ENCODE results near the gene TBXAS1. TPM values are rescaled to one million over a fixed set of nuclear protein-coding genes. Genes with fewer than 3 reads are reported as not detected.

The TBXAS1 gene
- total RNA-seq, 1 donor from 2014 or later: 65.4 TPM

DNA sequence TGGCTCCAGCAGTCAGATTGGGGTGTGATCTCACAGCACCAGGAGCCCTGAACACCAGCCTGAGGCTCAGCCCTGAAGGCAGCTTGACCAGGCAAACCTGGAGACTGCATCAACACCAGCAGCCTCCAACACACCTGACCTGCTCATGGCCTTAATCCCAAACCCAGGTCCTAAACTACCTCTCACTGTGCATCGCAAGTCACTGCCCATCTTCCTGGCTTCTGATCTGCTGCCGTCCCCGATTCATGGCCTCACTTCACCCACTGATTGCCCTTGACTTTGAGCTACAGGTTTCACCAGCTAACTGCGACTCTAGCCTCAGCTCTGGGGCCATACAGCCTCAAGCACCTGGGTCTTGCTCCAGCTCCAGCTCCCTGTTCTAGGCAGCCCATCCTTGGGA lies 184.6 kb downstream of the TBXAS1 start:
- no peaks in the 10 kb centered on the region for H3K27me3 ChIP-seq
- no peak overlapping the region for H3K27ac ChIP-seq
- intact Hi-C loops (cut with DNase I): no loop called here
- no peaks in the 10 kb centered on the region for H3K4me1 ChIP-seq
- DNase-seq: peak; percentile 9
- ATAC-seq: no peak
- no peaks in the 10 kb centered on the region for H3K9me3 ChIP-seq
- no peaks in the 10 kb centered on the region for H3K36me3 ChIP-seq
- no peak overlapping the region for H3K4me3 ChIP-seq
- TF ChIP-seq, protein P1, sequence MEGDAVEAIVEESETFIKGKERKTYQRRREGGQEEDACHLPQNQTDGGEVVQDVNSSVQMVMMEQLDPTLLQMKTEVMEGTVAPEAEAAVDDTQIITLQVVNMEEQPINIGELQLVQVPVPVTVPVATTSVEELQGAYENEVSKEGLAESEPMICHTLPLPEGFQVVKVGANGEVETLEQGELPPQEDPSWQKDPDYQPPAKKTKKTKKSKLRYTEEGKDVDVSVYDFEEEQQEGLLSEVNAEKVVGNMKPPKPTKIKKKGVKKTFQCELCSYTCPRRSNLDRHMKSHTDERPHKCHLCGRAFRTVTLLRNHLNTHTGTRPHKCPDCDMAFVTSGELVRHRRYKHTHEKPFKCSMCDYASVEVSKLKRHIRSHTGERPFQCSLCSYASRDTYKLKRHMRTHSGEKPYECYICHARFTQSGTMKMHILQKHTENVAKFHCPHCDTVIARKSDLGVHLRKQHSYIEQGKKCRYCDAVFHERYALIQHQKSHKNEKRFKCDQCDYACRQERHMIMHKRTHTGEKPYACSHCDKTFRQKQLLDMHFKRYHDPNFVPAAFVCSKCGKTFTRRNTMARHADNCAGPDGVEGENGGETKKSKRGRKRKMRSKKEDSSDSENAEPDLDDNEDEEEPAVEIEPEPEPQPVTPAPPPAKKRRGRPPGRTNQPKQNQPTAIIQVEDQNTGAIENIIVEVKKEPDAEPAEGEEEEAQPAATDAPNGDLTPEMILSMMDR (IDR thresholded peaks at IDR 0.05): no peak

DNA sequence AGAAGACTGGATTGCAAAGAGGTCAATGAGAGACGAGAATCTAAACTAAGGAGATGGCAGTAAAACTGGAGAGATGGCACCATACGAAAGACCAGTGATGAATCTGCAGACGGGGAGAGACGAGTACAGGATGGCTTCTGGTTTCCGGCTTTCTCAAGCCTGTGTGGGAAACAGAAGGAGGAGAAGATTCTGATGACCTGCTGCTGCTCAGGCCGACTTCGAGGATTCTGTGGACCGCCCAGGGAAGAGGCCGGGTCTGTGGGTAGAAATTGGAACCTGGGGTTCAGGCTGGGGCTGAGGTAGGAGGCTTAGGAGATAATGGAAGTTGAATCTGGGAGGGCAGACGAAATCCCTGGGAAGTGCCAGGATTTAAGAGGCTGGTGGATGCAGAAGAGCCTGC lies 185.1 kb downstream of the TBXAS1 start:
- H3K9me3 ChIP-seq: no peaks in the 10 kb centered on the region
- H3K4me1 ChIP-seq: no peaks in the 10 kb centered on the region
- intact Hi-C loops (cut with DNase I): no loop called here
- H3K36me3 ChIP-seq: no peaks in the 10 kb centered on the region
- ATAC-seq (no peak), DNase-seq (peak; percentile 16)
- TF ChIP-seq, protein P1 (IDR thresholded peaks at IDR 0.05): no peak
- no peak overlapping the region for H3K4me3 ChIP-seq
- no peaks in the 10 kb centered on the region for H3K27me3 ChIP-seq
- no peak overlapping the region for H3K27ac ChIP-seq

DNA sequence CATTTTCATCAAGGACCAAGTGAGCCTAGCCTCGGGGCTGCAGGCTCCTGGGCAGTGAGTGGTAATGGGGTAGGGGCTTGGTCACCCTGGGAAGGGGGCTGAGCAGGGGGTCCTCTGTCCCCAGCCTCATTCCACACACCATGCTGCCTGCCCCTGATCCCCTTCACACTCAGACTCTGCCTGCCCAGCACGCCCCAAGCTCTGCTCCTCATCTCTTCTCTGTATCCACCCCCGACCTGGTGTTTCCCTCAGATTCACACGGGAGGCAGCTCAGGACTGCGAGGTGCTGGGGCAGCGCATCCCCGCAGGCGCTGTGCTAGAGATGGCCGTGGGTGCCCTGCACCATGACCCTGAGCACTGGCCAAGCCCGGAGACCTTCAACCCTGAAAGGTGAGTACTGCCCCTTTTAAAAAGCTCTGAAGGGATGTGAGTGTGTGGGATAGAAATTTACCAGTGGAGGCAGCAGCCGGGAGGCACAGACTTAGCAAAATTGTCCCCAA lies 186.5 kb downstream of the TBXAS1 start:
- no peaks in the 10 kb centered on the region for H3K4me1 ChIP-seq
- DNase-seq: peak; percentile 56
- no peaks in the 10 kb centered on the region for H3K9me3 ChIP-seq
- ATAC-seq: no peak
- TF ChIP-seq, protein P1 (IDR thresholded peaks at IDR 0.05): no peak
- H3K4me3 ChIP-seq: no peak overlapping the region
- H3K27ac ChIP-seq: no peak overlapping the region
- no peaks in the 10 kb centered on the region for H3K36me3 ChIP-seq
- no peaks in the 10 kb centered on the region for H3K27me3 ChIP-seq
- intact Hi-C loops (cut with DNase I): no loop called here

DNA sequence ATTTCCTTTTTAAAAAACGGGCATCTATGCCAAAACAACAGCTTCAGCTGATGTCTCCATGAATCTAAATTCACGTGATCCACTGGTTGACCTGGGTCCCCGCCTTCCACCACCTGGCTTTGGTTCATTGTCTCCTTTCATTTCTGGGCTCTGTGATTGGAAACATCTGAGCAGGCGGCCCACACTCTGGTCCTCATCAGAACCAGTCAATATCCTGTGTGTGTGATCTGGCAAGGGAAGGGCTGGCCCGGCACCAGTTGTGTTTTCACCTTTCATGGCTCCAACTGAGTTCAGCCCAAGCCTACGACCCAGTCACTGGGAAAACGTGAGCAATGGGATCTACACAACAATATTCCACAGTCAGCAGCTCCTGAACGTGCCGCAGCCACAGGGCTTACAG lies 187.5 kb downstream of the TBXAS1 start:
- TF ChIP-seq, protein P1 (IDR thresholded peaks at IDR 0.05): no peak
- no peak for ATAC-seq
- H3K9me3 ChIP-seq: no peaks in the 10 kb centered on the region

DNA sequence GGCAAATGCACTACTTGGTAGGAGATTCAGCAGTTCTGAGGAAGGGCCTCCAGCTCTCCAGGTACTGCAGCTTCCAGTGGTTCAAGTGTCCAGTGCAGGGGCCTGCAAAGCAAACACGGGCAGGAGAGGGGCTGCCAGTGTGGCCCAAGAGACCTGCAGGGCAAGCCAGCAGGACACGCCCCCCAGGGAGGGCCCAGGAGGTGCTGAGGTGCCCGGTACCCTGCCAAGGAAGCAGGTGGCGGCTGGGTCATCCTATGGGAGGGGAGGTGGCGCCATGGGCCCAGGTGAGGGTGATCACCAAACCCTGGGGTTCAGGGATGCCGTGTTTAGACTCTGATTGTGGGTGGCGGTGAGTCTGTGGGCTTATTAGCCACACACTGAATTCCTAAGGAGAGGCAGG lies 188.0 kb downstream of the TBXAS1 start:
- H3K27me3 ChIP-seq: no peaks in the 10 kb centered on the region
- H3K4me3 ChIP-seq: no peak overlapping the region
- ATAC-seq: no peak
- intact Hi-C loops (cut with DNase I): no loop called here
- no peak overlapping the region for H3K27ac ChIP-seq
- DNase-seq: peak; percentile 58
- H3K9me3 ChIP-seq: no peaks in the 10 kb centered on the region
- no peaks in the 10 kb centered on the region for H3K4me1 ChIP-seq
- TF ChIP-seq, protein P1 (IDR thresholded peaks at IDR 0.05): no peak
- H3K36me3 ChIP-seq: no peaks in the 10 kb centered on the region

More for the DNA sequence above, 187.5 kb downstream of the TBXAS1 start:
- intact Hi-C loops (cut with DNase I): no loop called here
- H3K4me1 ChIP-seq: no peaks in the 10 kb centered on the region
- DNase-seq: peak; percentile 26
- no peaks in the 10 kb centered on the region for H3K27me3 ChIP-seq
- no peaks in the 10 kb centered on the region for H3K36me3 ChIP-seq
- H3K27ac ChIP-seq: no peak overlapping the region
- H3K4me3 ChIP-seq: no peak overlapping the region

DNA sequence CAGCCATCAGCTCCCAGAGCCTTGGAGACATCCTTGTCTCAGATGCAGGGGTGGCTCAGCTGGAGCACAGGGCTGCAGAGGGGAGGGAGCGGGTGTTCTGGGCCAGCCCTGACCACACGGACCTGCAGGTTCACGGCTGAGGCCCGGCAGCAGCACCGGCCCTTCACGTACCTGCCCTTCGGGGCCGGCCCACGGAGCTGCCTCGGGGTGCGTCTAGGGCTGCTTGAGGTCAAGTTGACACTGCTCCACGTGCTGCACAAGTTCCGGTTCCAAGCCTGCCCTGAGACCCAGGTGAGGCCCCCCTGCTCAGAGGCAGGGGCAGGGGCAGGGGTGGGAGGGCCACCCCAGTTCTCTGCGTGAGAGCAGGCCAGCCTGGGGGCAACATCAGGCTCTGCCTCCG lies 188.5 kb downstream of the TBXAS1 start:
- peaks cover 2% of the 10 kb centered on the region for H3K36me3 ChIP-seq
- H3K27me3 ChIP-seq: no peaks in the 10 kb centered on the region
- no peak overlapping the region for H3K4me3 ChIP-seq
- TF ChIP-seq, protein P1 (IDR thresholded peaks at IDR 0.05): no peak
- intact Hi-C loops (cut with DNase I): no loop called here
- no peaks in the 10 kb centered on the region for H3K9me3 ChIP-seq
- no peaks in the 10 kb centered on the region for H3K4me1 ChIP-seq
- no peak for ATAC-seq
- H3K27ac ChIP-seq: no peak overlapping the region
- peak; percentile 41 for DNase-seq
